Measurements from ENCODE around the gene MAGEH1. TPM values are rescaled to one million over a fixed set of nuclear protein-coding genes. Genes with fewer than 3 reads are reported as not detected.

The MAGEH1 gene
- total RNA-seq, 1 donor from 2014 or later: 14.4 TPM

GRCh38 chrX:55490121-55490520, 38.2 kb downstream of the MAGEH1 start:
- intact Hi-C loops (cut with micrococcal nuclease): no loop called here

DNA sequence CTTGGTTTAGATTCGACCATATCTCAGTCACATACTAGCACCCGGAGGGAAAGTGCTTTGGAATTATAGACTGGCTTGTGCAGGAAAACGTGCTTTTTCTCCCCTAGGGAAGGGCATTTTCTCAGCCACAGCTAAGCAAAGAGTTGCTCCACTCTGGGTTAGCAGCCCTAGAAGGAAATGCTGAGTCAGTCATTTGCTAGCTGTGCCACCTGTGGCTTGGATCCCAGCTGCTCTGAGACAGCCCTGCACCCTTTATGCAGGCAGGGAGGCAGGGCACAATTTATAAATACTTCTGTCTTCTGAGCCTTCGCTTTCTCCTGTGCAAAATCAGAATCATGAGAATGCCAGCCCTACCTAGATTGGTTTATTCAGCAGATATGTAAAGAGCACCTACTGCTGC, 39.0 kb downstream of the MAGEH1 start:
- intact Hi-C loops (cut with micrococcal nuclease): no loop called here

Other genes with a start within 250 kb of the MAGEH1 start
- not detected in 2 replicates for gene PAGE5, start 231.8 kb upstream of the MAGEH1 start, total RNA-seq
- gene PAGE3, start 187.2 kb upstream of the MAGEH1 start, total RNA-seq: not detected in 2 replicates
- 0.98 and 1.2 TPM in 2 replicates for gene USP51, start 37.7 kb downstream of the MAGEH1 start, total RNA-seq
- not detected in 2 replicates for gene FOXR2, start 171.3 kb downstream of the MAGEH1 start, total RNA-seq